GM12891 (cell line): ENCODE results near the gene UBN1.

Experiments used
- POLR2A ChIP-seq: IDR thresholded peaks from 2 replicates; pipeline ENCODE4 v1.6.1; 2011; ENCODE audit warnings: low read depth, low read length, control low read depth
- POLR2AphosphoS5 ChIP-seq: IDR thresholded peaks from 2 replicates; pipeline ENCODE4 v1.6.1; 2011; ENCODE audit warnings: low read depth, low read length, control low read depth
- SPI1 ChIP-seq: IDR thresholded peaks from 2 replicates; pipeline ENCODE4 v1.6.1; 2011; ENCODE audit warnings: low read depth, low read length, control low read depth
- TAF1 ChIP-seq: IDR thresholded peaks from 2 replicates; pipeline ENCODE4 v1.6.1; 2011; ENCODE audit warnings: low read depth, low read length, control low read depth

DNA sequence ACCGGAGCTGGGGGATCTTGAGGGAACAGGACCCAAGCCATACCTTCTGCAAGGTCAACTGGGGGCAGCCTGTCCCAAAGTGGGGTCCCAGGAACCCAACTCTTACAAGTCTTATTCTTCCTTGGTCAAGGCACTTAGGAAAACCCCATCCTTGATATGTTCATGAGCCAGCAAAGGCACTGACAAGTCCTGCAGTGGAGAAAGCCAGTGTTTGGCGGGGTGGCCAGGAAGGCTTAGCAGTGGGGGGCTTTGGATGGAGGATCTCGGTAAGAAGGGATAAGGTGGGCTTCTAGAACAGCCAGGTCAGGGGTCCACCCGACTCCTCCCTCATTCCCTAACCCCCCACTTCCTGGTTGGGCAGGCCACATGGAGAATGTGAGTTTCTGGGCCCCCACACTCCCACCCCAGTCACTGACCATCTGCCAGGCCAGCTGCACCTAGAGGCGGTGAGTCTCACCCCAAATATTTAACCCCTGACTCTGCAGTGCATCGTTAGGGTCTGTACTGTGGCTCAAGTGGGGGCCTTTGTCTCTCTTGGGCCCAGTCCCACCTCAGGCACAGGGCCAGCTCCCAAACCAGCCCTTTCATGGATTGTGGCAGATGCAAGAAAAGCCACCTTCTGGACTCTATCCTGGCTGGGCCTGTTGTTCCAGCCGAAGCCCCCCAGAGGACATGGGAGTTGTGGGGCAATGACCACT lies 67.4 kb downstream of the UBN1 start:
- TF ChIP-seq POLR2A (no peak), POLR2AphosphoS5 (no peak), SPI1 (no peak), TAF1 (no peak)
